ENCODE measurements around the gene ZBTB34.

ZBTB34 gene

DNA sequence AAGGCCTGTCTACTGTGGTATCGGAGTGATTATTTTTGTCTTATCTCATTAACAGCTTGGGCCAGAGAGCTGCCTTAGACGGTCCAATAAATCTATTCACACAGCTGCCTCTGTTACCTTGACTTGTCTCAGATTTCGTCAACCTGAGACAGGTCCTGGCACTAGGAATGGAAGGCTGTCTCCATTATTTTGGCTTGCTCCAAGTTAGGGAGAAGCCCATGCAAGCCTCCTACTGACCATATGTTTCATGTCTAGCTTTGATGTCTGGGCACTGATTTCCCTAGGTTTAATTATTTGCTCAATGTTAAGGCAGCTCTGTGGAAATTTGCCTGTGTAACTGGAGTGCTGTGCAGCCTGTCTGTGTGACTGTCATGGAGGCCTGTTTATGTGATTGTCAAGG, 41.8 kb downstream of the ZBTB34 start:
- H3K9me3 ChIP-seq (ENCODE audit: control insufficient read depth, insufficient read depth, low read depth, low read length): no peaks in the 10 kb centered on the region
- no peaks in the 10 kb centered on the region for H3K36me3 ChIP-seq (ENCODE audit: control insufficient read depth in 2 of 2, insufficient read depth in 1 of 2, low read length in 2 of 2)
- ChIA-PET CTCF (interaction anchor here (1.1 to 1.7 kb wide), 2 partner anchors 8 to 63 kb away, joined by 3 to 4 read pairs; no protein-coding TSS in a partner anchor), POLR2A (interaction anchor here (1.2 kb wide), 1 partner anchor 12 kb away, joined by 5 read pairs; the partner anchor contains the start of gene RALGPS1)
- no peak for TF ChIP-seq ZBTB11 (tag by site-specific recombination; conservative IDR thresholded peaks at IDR 0.05; ENCODE audit: low read depth)
- no peak for TF ChIP-seq ZNF133 (tag by site-specific recombination; IDR thresholded peaks at IDR 0.05)
- no peak for TF ChIP-seq ZNF248 (tag by site-specific recombination; IDR thresholded peaks at IDR 0.05)
- TF ChIP-seq ZNF513 (tag by site-specific recombination; IDR thresholded peaks at IDR 0.05): no peak
- TF ChIP-seq OVOL3 (tag by site-specific recombination; IDR thresholded peaks at IDR 0.05): no peak
- no peak for TF ChIP-seq ZSCAN4 (tag by site-specific recombination; IDR thresholded peaks at IDR 0.05)
- TF ChIP-seq, protein P1, sequence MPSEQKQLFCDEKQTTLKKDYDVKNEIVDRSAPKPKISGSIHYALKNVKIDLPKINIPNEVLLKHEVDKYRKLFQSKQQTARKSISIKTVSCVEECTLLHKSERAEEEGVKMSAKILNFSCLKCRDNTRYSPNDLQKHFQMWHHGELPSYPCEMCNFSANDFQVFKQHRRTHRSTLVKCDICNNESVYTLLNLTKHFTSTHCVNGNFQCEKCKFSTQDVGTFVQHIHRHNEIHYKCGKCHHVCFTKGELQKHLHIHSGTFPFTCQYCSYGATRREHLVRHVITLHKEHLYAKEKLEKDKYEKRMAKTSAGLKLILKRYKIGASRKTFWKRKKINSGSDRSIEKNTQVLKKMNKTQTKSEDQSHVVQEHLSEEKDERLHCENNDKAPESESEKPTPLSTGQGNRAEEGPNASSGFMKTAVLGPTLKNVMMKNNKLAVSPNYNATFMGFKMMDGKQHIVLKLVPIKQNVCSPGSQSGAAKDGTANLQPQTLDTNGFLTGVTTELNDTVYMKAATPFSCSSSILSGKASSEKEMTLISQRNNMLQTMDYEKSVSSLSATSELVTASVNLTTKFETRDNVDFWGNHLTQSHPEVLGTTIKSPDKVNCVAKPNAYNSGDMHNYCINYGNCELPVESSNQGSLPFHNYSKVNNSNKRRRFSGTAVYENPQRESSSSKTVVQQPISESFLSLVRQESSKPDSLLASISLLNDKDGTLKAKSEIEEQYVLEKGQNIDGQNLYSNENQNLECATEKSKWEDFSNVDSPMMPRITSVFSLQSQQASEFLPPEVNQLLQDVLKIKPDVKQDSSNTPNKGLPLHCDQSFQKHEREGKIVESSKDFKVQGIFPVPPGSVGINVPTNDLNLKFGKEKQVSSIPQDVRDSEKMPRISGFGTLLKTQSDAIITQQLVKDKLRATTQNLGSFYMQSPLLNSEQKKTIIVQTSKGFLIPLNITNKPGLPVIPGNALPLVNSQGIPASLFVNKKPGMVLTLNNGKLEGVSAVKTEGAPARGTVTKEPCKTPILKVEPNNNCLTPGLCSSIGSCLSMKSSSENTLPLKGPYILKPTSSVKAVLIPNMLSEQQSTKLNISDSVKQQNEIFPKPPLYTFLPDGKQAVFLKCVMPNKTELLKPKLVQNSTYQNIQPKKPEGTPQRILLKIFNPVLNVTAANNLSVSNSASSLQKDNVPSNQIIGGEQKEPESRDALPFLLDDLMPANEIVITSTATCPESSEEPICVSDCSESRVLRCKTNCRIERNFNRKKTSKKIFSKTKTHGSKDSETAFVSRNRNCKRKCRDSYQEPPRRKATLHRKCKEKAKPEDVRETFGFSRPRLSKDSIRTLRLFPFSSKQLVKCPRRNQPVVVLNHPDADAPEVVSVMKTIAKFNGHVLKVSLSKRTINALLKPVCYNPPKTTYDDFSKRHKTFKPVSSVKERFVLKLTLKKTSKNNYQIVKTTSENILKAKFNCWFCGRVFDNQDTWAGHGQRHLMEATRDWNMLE (tag by site-specific recombination; conservative IDR thresholded peaks at IDR 0.05; ENCODE audit: low read depth): no peak
- no peak for TF ChIP-seq ZNF837 (tag by site-specific recombination; IDR thresholded peaks at IDR 0.05)
- no peak for TF ChIP-seq ZFP41 (tag by site-specific recombination; IDR thresholded peaks at IDR 0.05; ENCODE audit: borderline replicate concordance)
- no peak for TF ChIP-seq ZSCAN18 (tag by site-specific recombination; IDR thresholded peaks at IDR 0.05)
- TF ChIP-seq ZNF530 (tag by site-specific recombination; IDR thresholded peaks at IDR 0.05; ENCODE audit: low read depth): no peak
- TF ChIP-seq FEZF1 (tag by site-specific recombination; IDR thresholded peaks at IDR 0.05): no peak
- TF ChIP-seq ZNF184 (tag by site-specific recombination; IDR thresholded peaks at IDR 0.05): no peak
- no peaks in the 10 kb centered on the region for H3K4me1 ChIP-seq (ENCODE audit: control insufficient read depth, insufficient read depth, low read length)
- H3K27ac ChIP-seq (ENCODE audit: extremely low read depth, low read depth, low read length): no peak overlapping the region
- no peak overlapping the region for H3K4me3 ChIP-seq (ENCODE audit: low read depth, low read length)

Data from HEK293 (cell line).